NCI-H1092 treated with DMSO at 0.1 percent for 48 hours (cell line): ENCODE data around the gene POLR2J.
"Not testable (repeated sequence)": the region's sequence is repeated elsewhere in the genome, so short reads cannot be mapped to it uniquely, and the experiment has no call there.

Experiments
- DNase-seq: peaks from one replicate; lab custom pipeline; 2025; lab: John Stamatoyannopoulos, UW

The POLR2J gene

DNA sequence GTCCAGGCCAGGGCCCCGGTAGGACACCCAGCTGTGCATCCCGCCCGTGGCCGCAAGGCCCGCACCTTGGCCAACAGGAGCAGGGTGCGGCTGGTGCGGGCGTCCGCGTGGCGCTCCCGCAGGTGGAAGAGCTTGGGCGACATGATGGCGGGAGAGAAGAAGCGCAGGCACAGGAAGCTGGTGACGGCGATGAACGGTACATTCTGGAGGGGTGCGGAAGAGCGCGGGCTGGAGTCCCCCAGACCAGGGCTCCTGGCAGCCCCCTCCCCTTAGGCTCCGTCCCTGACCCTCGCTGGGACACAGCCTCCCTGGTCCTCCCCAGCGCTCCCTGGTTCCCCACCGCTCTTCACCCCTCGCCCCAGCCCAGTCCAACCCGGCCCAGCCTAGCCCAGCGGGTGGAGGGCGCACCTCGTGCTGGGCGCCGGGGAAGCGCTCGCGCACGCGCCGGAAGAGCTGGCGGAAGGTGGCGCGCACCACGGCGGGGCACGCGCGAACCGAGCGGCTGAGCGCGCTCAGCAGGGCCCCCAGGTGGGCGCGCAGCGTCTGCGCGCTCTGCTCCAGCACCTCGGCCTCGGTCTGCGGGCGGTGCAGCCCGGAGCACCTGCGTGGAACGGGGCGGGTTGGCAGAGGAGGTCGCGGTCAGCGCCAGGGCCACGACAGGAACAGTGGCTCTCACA lies 15.9 kb upstream of the POLR2J start:
- not testable (repeated sequence) for DNase-seq

- DNase-seq: not testable (repeated sequence)
Observed at GRCh38 chr7:102494026-102494425, 15.3 kb upstream of the POLR2J start.

DNA sequence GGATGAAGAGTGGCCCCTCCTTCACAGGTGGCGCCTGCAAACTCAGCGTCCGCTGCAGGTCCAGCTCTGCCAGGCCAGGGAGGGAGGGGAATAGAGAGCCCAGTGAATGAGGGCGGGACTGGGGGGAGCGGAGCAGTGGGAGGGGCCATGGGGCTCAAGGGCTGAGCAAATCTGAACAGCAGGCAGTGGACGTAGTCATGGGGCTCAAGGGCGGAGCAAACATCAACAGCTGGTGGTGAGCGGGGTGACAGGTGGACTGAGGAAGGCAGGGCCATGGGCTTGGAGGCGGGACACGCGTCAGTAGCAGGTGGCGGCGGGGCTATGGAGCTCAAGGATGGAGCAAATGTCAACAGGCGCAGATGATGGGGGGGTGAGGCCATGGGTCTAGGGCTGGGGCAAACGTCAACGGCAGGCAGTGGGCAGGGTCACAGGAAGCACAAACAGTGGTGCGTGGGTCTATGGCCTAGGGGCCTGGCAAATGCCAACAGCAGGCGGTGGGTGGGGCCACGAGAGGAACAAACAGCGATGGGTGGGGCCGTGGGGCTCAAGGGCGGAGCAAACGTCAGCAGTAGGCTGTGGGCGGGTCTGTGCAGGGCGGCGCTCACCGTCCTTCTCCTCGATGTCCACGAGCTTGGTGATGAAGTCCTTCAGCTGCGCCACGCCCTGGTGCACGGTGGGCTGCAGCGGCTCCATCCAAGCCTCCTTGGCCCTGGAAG lies 14.7 kb upstream of the POLR2J start:
- DNase-seq: not testable (repeated sequence)

DNA sequence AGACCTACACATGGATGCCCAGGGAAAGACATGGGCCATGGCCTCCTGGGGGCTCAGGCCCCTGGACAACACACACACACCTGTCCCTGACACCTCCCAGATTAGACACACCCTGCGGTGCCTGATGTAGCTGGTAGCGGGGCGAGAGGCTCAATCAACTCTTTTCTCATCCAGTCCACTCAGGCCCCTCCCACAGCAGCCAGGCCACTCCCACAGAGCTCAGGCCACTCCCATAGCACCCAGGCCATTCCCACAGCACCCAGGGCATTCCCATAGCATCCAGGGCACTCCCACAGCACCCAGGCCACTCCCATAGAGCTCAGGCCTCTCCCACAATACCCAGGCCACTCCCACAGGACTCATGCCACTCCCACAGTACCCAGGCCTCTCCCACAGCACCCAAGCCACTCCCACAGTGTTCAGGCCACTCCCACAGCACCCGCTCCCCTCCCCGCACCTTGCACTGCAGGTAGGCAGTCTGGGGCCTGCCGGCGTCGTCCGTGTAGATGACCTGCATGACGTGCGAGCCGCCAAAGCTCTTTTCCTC lies 11.9 kb upstream of the POLR2J start:
- not testable (repeated sequence) for DNase-seq

DNA sequence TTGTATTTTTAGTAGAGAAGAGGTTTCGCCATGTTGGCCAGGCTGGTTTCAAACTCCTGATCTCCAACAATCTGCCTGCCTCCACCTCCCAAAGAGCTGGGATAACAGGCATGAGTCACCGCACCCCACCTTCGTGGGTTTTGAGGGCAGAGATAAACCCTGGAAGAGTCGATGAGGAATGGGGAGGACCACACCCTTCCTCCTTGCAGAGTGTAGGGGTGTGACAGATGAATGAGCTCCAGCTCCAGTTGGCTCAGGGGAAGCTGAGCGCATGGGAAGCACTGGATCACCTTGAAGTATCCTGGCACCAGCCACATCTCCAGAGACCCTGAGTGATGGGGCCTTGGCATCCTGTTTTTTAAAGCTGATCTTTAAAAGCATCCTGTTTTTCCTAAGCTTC lies 5.6 kb upstream of the POLR2J start:
- DNase-seq: not testable (repeated sequence)

DNA sequence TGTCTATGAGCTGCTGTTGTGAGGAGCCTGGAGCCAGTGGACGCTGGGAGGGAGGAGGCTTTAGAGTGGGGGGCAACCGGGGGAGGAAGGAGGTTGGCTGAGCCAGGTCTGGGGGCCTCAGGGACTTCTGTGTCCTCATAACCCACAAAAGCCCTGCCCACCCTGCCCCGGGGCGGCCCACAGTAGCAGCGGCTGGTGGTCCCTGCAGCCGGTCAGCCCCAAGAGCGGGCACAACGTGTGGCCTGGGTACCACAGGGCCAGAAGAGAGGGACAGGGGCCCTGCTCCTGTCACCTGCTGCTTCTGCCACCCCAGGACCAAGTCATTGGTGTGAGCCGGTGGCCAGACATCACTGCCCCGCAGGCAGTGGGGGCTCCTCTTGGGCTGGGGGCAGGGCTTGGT lies 3.2 kb upstream of the POLR2J start:
- not testable (repeated sequence) for DNase-seq

- DNase-seq: not testable (repeated sequence)
Observed at GRCh38 chr7:102479982-102480637, 1.4 kb upstream of the POLR2J start.

DNA sequence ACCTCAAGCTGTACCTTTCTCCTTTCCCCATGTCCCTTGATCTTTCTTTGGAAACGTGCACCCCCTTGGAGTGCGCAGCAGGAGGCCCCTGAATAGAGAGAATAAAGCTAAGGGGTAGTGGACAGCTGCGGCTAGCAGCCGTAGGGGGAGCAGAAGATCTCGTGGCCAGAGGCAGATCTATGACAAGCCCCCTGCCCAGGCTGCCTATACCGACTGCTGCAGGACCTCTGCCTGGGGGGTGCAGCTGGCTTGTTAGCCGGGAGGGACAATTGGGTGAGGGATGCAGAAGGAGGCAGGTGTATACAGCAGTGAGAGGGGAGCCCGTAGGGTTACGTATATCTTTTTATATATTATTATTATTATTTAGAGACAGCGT lies 475 bp upstream of the POLR2J start:
- DNase-seq: not testable (repeated sequence)

DNA sequence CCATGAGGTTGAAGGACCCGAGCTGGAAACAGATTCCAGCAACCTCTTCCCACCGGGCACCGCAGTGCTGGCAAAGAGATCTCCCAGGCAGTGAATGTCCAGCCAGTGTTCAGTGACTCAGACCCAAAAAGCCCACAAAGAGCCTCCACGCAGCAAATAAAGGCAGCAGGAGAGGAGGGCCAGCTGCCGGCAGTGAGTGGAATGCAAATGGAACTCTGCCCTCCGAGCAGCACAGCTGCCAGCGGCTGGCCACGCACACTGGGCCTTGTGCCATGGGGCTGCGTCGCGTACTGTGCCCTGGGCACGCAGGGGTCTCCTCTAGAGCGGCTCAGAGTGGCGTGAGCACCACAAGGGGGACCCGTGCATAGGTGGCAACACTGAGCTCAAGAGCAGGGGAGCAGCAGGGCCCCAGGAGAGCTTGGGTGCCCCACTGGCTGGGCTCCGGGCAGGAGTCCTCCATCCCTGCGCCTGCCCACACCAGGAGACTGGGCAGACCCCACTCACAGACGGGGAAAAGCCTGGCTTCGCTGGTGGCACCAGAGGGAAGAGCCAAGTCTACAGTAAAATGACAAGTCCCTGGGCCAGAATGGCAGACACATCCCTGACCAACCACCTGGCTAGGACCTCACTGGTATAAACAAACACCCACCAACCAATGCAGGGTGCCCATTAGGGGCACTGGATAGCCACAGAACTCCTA lies 3.8 kb downstream of the POLR2J start:
- not testable (repeated sequence) for DNase-seq

DNA sequence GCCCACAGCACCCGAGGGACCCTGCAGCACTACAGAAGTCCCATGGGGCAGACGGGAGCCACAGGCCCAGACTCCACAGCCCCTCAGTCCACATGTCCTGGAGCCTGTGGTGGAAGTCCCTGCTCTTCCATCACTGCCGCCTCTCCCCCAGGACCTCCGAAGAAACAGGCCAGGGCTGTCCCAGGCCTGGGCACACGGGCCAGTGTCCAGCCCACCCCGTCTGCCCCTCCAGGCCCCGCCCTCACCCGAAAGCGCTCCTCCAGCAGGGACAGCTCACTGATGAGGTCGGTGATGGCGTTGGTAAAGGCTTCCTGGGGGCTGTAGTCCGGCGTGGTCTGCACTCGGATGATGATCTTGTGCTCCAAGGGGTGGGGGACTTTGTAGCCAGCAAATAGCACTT lies 4.6 kb downstream of the POLR2J start:
- not testable (repeated sequence) for DNase-seq

DNA sequence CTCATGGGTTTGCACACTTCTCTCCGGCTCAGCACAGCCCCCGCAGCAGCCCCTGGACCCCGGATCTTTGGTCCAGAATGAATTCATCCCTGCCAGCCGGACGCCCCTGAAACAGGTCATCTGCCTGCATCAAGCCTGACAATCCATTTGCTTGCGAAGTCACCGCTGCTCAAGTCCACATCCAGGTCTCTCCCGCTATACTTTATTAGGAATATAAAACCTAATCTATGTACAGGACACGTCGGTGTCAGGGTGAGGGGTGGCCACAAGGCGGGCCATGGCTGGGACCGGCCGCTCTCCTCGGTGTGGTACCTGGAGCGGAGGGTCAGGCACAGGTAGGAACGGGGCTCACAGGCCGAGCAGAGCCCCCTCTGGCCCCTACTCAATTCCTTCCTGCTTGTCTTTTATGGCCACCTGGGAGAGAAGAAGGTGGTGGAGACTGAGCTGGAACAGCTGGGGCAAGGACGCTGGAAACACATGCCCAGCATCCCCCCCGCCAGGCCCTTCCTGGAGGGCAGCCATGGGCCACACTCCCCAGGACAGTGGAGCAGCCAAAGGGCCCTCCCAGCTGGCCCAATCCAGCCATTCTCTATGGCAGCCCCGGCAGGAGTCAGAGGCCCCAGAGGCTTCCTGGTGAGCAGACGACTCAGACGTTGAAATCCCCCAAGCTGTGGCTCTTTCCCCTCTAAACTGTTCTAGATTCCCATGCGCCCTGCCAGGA lies 5.3 kb downstream of the POLR2J start:
- no peak for DNase-seq

DNA sequence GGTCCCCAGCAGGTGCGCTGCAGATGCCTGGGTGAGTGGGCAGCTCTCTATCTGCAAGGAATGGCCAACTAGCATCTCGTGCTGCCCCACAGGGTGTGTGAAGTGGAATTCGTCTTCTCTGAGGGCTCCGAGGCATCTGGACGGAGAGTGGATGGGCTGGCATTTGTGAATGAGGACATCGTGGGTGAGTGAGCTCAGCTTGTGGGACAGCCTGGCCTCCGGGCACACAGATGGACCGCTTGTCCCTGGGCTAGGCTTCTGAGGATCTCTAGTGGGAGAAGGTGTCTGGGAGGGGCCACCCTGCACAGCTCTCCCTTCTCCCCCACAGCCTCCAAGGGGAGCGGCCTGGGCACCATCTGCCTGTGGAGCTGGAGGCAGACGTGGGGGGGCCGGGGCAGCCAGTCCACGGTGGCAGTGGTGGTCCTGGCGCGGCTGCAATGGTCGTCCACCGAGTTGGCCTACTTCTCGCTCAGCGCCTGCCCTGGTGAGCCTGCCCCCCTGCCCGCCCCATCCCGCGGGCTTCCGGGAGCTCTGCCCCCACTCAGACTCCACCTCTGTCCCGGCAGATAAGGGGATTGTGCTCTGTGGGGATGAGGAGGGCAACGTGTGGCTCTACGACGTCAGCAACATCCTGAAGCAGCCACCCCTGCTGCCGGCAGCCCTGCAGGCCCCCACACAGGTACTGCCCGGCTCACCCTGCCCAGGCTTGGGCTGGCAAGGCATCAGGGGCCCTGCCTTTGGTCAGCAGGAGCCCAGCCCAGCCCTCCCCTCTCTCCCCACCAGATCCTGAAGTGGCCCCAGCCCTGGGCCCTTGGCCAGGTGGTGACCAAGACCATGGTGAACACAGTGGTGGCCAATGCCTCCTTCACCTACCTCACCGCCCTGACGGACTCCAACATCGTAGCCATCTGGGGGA lies 6.3 kb downstream of the POLR2J start:
- DNase-seq: no peak

DNA sequence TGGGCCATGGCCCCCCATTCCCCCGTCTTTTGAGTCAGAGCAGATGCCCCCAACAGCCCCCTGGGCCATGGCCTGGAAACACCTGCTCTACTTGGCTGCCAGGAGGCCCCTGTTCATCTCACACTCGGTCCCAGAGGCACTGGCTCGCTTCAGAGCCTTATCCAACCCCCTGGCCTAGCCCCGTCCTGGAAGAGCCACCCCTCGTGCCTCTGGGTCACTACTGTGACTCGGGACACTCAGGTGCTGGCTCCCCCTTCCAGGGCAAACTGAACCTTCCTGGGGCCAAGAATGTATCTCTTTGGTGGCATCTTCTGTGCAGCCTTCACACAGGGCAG lies 7.0 kb downstream of the POLR2J start:
- no peak for DNase-seq

- DNase-seq: no peak
Observed at GRCh38 chr7:102469972-102470825, 8.5 kb downstream of the POLR2J start.

DNA sequence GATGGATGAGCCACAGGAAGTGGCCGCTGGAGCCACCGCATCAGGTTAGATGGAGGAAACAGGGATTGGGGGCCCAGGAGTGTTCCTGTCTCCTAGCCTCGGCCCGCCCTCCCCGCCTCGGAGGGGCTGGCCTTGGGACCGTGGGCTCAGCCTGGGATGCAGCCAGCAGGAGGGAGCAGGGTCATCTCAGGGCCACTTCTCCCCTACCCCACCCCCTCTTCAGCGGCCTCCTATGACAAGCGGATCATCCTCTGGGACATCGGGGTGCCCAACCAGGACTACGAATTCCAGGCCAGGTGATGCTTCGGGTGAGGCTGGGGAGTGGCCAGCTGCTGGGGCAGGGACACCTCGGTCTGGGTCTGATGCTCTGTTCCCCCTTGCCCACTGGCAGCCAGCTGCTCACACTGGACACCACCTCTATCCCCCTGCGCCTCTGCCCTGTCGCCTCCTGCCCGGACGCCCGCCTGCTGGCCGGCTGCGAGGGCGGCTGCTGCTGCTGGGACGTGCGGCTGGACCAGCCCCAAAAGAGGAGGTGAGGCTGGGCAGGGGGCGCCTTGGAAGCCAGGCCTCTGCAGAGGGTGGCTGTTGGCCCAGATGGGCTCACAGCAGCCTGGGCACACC lies 9.3 kb downstream of the POLR2J start:
- no peak for DNase-seq

DNA sequence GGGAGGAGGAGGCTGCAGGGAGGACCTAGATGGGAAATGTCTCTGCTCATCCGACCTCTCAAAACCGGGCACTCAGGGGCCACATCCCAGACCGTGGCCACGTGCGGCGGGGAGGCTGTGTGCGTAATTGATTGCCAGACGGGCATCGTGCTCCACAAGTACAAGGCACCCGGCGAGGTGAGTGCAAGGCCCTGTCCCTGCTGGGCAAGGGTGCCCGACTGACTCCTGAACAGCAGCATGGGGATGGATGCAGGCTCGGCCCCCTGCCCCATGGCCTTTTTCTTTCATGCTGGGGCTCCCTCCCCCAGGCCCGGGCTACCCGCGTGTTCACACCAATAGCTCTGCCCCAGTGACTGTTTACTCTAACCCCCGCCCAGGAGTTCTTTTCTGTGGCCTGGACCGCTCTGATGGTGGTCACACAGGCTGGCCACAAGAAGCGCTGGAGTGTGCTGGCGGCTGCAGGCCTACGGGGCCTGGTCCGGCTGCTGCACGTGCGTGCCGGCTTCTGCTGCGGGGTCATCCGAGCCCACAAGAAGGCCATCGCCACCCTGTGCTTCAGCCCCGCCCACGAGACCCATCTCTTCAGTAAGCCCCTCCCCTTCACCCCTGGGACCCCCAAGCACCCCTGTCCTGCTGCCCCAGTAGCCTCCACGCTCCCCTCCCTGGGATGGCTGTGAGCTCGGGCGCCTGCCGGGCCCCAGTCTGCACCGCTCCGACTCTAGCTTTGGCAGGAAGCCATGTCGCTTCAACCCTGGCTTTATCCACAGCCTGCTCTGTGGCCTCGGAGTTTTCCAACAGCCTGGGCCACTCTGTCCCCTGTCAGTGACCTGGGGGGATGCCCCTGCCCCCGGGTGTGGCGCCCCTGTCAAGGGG lies 10.0 kb downstream of the POLR2J start:
- no peak for DNase-seq

- no peak for DNase-seq
Observed at GRCh38 chr7:102467581-102468477, 10.9 kb downstream of the POLR2J start.
